HepG2 (cell line): ENCODE results near the gene SLC2A13. TPM values are rescaled to one million over a fixed set of nuclear protein-coding genes. Genes with fewer than 3 reads are reported as not detected.

Experiments used
- ATAC-seq: fragments of 200-7000 bp; cut with Tn5 transposase; 3 replicates; pipeline ENCODE4 v1.9.1; 2020; ENCODE audit warnings: mild to moderate bottlenecking, moderate library complexity
- BruUV-seq: library from RNA; stranded (reverse); fragments of 400-500 nt; replicated peaks from 2 replicates; lab custom pipeline; 2021; lab: Mats Ljungman, UMichigan
- CTCF ChIA-PET: fragments of 300-600 bp; formaldehyde crosslinking; extraction: SDS; loops from one replicate; lab custom pipeline; 2021; ENCODE audit warnings: low total read pairs, inconsistent platforms, low intra/inter-chr PET ratio; lab: Yijun Ruan, JAX
- POLR2A ChIA-PET: fragments of 350-600 bp; sonication (Branson Sonifier 250); formaldehyde crosslinking; loops from one replicate; lab custom pipeline; 2020; ENCODE audit warnings: antibody characterized with exemption, inconsistent platforms; lab: Yijun Ruan, JAX
- DNase-seq: peaks from one replicate; pipeline ENCODE4 v3.0.0-alpha.2; 2015; ENCODE audit warnings: low spot score
- FAIRE-seq: peaks from 3 replicates; lab custom pipeline; 2011; peaks lifted over from hg19 to GRCh38; lab: Jason Lieb, UNC
- H2AFZ ChIP-seq: one replicate; pipeline ENCODE4 v1.6.1; 2011; ENCODE audit warnings: low read length, inconsistent platforms
- H3K27ac ChIP-seq: fragments of 300-600 bp; 3 replicates; pipeline ENCODE4 v1.8.0; 2011; ENCODE audit warnings: mixed run types, mild to moderate bottlenecking, mixed read lengths, low read length, inconsistent platforms; ENCODE audit not compliant: insufficient read depth; ENCODE audit errors: extremely low read length
- H3K27me3 ChIP-seq, 2 experiments: fragments of 200-600 bp in 1 of 2; 2 replicates in 1 of 2; 3 replicates in 1 of 2; pipeline versions ENCODE4 v1.6.0 to v1.8.0; 2011; ENCODE audit warnings: low read length in 2 of 2, mild to moderate bottlenecking in 2 of 2, moderate library complexity in 2 of 2, inconsistent platforms in 1 of 2; ENCODE audit not compliant: insufficient read depth in 2 of 2, control insufficient read depth in 1 of 2
- H3K36me3 ChIP-seq, 2 experiments: fragments of 200-600 bp in 1 of 2; replicated peaks in 1 of 2; 2 replicates in 1 of 2; 3 replicates in 1 of 2; pipeline versions ENCODE4 v1.5.1 to v1.8.0; 2011; ENCODE audit warnings: low read length in 2 of 2, inconsistent platforms in 1 of 2; ENCODE audit not compliant: insufficient read depth in 2 of 2, control insufficient read depth in 1 of 2
- H3K4me1 ChIP-seq: 2 replicates; pipeline ENCODE4 v1.5.1; 2012; ENCODE audit warnings: low read length, inconsistent platforms; ENCODE audit not compliant: insufficient read depth
- H3K4me2 ChIP-seq: 2 replicates; pipeline ENCODE4 v1.6.0; 2011; ENCODE audit warnings: low read depth, low read length, inconsistent platforms
- H3K4me3 ChIP-seq, 3 experiments: fragments of 200-600 bp in 1 of 3; sonication (generic), shearing (Covaris generic) in 1 of 3; replicated peaks in 1 of 3; 2 replicates each; pipeline ENCODE4 v1.5.1; 2011 to 2016; ENCODE audit warnings: low read length in 3 of 3, inconsistent platforms in 2 of 3, low read depth in 2 of 3, mild to moderate bottlenecking in 2 of 3, control low read depth in 1 of 3, mixed read lengths in 1 of 3; ENCODE audit not compliant: insufficient read depth in 1 of 3
- H3K79me2 ChIP-seq: one replicate; pipeline ENCODE4 v1.6.1; 2011; ENCODE audit warnings: low read length, inconsistent platforms; ENCODE audit not compliant: insufficient read depth
- H3K9ac ChIP-seq: 2 replicates; pipeline ENCODE4 v1.6.0; 2011; ENCODE audit warnings: mild to moderate bottlenecking, low read depth, low read length, inconsistent platforms; ENCODE audit not compliant: insufficient read depth
- H3K9me3 ChIP-seq: 2 replicates; pipeline ENCODE4 v1.5.1; 2012; ENCODE audit warnings: mild to moderate bottlenecking, low read length
- H4K20me1 ChIP-seq: 2 replicates; pipeline ENCODE4 v1.6.0; 2011; ENCODE audit warnings: inconsistent platforms, mild to moderate bottlenecking, low read length, moderate library complexity; ENCODE audit not compliant: insufficient read depth
- CENPBD1 ChIP-seq: sonication (generic); formaldehyde crosslinking; IDR thresholded peaks from 2 replicates; pipeline ENCODE4 v1.8.0; 2022; ENCODE audit warnings: missing genetic modification reagents, low read depth, mild to moderate bottlenecking, borderline replicate concordance
- FOXK1 ChIP-seq: sonication (generic); formaldehyde crosslinking; IDR thresholded peaks from 2 replicates; pipeline ENCODE4 v1.4.0; 2020; ENCODE audit warnings: low read depth, missing genetic modification reagents, borderline replicate concordance
- GRHL1 ChIP-seq: sonication (generic); formaldehyde crosslinking; conservative IDR thresholded peaks from 2 replicates; pipeline ENCODE4 v1.8.0; 2022; ENCODE audit warnings: missing genetic modification reagents
- RXRA ChIP-seq: sonication (generic); formaldehyde crosslinking; IDR thresholded peaks from 2 replicates; pipeline ENCODE4 v1.5.1; 2020; ENCODE audit warnings: missing genetic modification reagents
- SCMH1 ChIP-seq: sonication (generic); formaldehyde crosslinking; IDR thresholded peaks from 2 replicates; pipeline ENCODE4 v1.9.0; 2021; ENCODE audit warnings: missing genetic modification reagents, mild to moderate bottlenecking, borderline replicate concordance
- TEAD2 ChIP-seq: sonication (generic); formaldehyde crosslinking; IDR thresholded peaks from 2 replicates; pipeline ENCODE4 v1.9.0; 2021; ENCODE audit warnings: missing genetic modification reagents
- THAP7 ChIP-seq: sonication (generic); formaldehyde crosslinking; IDR thresholded peaks from 2 replicates; pipeline ENCODE4 v1.8.1; 2023; ENCODE audit warnings: mild to moderate bottlenecking, missing genetic modification reagents
- ZC3H4 ChIP-seq: sonication (generic); formaldehyde crosslinking; IDR thresholded peaks from 2 replicates; pipeline ENCODE4 v1.4.0; 2020; ENCODE audit warnings: missing genetic modification reagents, borderline replicate concordance
- ZNF263 ChIP-seq: sonication (generic); formaldehyde crosslinking; IDR thresholded peaks from 2 replicates; pipeline ENCODE4 v1.4.0; 2020; ENCODE audit warnings: missing genetic modification reagents
- ZNF30 ChIP-seq: sonication (generic); formaldehyde crosslinking; IDR thresholded peaks from 2 replicates; pipeline ENCODE4 v1.5.0; 2020; ENCODE audit warnings: mild to moderate bottlenecking, missing genetic modification reagents
- ZNF362 ChIP-seq: sonication (generic); formaldehyde crosslinking; IDR thresholded peaks from 2 replicates; pipeline ENCODE4 v1.4.0; 2020; ENCODE audit warnings: missing genetic modification reagents, mild to moderate bottlenecking, borderline replicate concordance
- ZNF383 ChIP-seq: sonication (generic); formaldehyde crosslinking; IDR thresholded peaks from 2 replicates; pipeline ENCODE4 v1.4.0; 2020; ENCODE audit warnings: missing genetic modification reagents, mild to moderate bottlenecking, borderline replicate concordance
- ZNF432 ChIP-seq: sonication (generic); formaldehyde crosslinking; IDR thresholded peaks from 2 replicates; pipeline ENCODE4 v1.5.0; 2020; ENCODE audit warnings: missing genetic modification reagents, mild to moderate bottlenecking, borderline replicate concordance
- ZNF552 ChIP-seq: sonication (generic); formaldehyde crosslinking; IDR thresholded peaks from 2 replicates; pipeline ENCODE4 v1.9.0; 2022; ENCODE audit warnings: missing genetic modification reagents, mild to moderate bottlenecking, borderline replicate concordance
- ZNF691 ChIP-seq: sonication (generic); formaldehyde crosslinking; IDR thresholded peaks from 2 replicates; pipeline ENCODE4 v1.4.0; 2020; ENCODE audit warnings: missing genetic modification reagents, low read depth, mild to moderate bottlenecking, borderline replicate concordance
- ZNF761 ChIP-seq: sonication (generic); formaldehyde crosslinking; conservative IDR thresholded peaks from 2 replicates; pipeline ENCODE4 v1.4.0; 2020; ENCODE audit warnings: mild to moderate bottlenecking, missing genetic modification reagents
- ZNF850 ChIP-seq: sonication (generic); formaldehyde crosslinking; conservative IDR thresholded peaks from 2 replicates; pipeline ENCODE4 v1.9.0; 2021; ENCODE audit warnings: mild to moderate bottlenecking, missing genetic modification reagents
- WGBS: methylation state at CpG from one replicate; pipeline ENCODE4 v1.1.6; 2017; ENCODE audit warnings: low lambda C conversion rate; 5-methylcytosine and 5-hydroxymethylcytosine counted together
- in situ Hi-C: cut with HindIII; loops from 2 replicates; pipeline ENCODE4 v1.10.0; 2017; ENCODE audit warnings: low pct_unique_long_range_greater_than_20kb; ENCODE audit not compliant: extremely low pct_ligation_motif_present
- intact Hi-C: fragments of 100-400 bp; cut with micrococcal nuclease; formaldehyde crosslinking; loops from one replicate; pipeline ENCODE4 v1.10.0; 2022; ENCODE audit not compliant: unreplicated experiment
- polyA plus RNA-seq, 8 experiments: library from polyadenylated mRNA; depleted of rRNA in 3 of 8; stranded (reverse) in 7 of 8; unstranded in 1 of 8; fragments of >200 nt; fragmentation: Illumina TruSeq in 4 of 8; extraction: Trizol in 4 of 8; gene quantifications; 2 replicates each; pipeline versions ENCODE4 v1.2.1 to v1.2.3, GENCODE V29; 2011 to 2016; ENCODE audit warnings: low read depth in 4 of 8, missing spikeins in 1 of 8, mixed read lengths in 1 of 8; ENCODE audit not compliant: insufficient read depth in 1 of 8
- total RNA-seq, 5 experiments: library from RNA; depleted of rRNA; stranded (reverse); fragments of >200 nt; fragmentation: Illumina TruSeq; extraction: Trizol; gene quantifications; 2 replicates each; pipeline ENCODE4 v1.2.3, GENCODE V29; 2016; ENCODE audit warnings: low read depth in 1 of 5

SLC2A13 gene
- total and polyA plus RNA-seq, 2 of the 13 experiments (the other 11 are each of a cell fraction or from before 2014, with no cell fraction given): 5.5 to 6.0 TPM

GRCh38 chr12:39959031-39959430, 146.8 kb downstream of the SLC2A13 start:
- in situ Hi-C loops (no loop called here), intact Hi-C loops (loop anchor here (2.0 to 5.0 kb wide), 2 partner anchors 137 to 152 kb away; no protein-coding TSS in a partner anchor)
- H3K36me3 ChIP-seq: no peaks in the 10 kb centered on the region
- no peak for DNase-seq
- H3K9me3 ChIP-seq: no peaks in the 10 kb centered on the region
- no peaks in the 10 kb centered on the region for H3K27me3 ChIP-seq
- ATAC-seq: no peak
- no peaks in the 10 kb centered on the region for H3K4me1 ChIP-seq
- no peak overlapping the region for H3K4me2 ChIP-seq
- H2AFZ ChIP-seq: no peak overlapping the region
- TF ChIP-seq GRHL1 (CRISPR knock-in tag): no peak
- no peak for TF ChIP-seq ZNF850 (CRISPR knock-in tag)
- TF ChIP-seq CENPBD1 (CRISPR knock-in tag): no peak
- no peak for TF ChIP-seq ZNF362 (CRISPR knock-in tag)
- no peak for TF ChIP-seq FOXK1 (CRISPR knock-in tag)
- TF ChIP-seq ZNF691: no peak
- TF ChIP-seq SCMH1 (CRISPR knock-in tag): no peak
- no peak for TF ChIP-seq ZNF761 (CRISPR knock-in tag)
- no peak for TF ChIP-seq ZNF552 (CRISPR knock-in tag)
- TF ChIP-seq TEAD2 (CRISPR knock-in tag): no peak
- TF ChIP-seq ZNF263 (CRISPR knock-in tag): no peak
- no peak for TF ChIP-seq ZNF30
- no peak for TF ChIP-seq RXRA (CRISPR knock-in tag)
- no peak for TF ChIP-seq THAP7
- no peak for TF ChIP-seq ZNF383 (CRISPR knock-in tag)
- TF ChIP-seq ZNF432 (CRISPR knock-in tag): no peak
- TF ChIP-seq ZC3H4 (CRISPR knock-in tag): no peak
- H4K20me1 ChIP-seq: no peaks in the 10 kb centered on the region
- H3K9ac ChIP-seq: no peak overlapping the region
- no peak for FAIRE-seq
- no peak overlapping the region for H3K27ac ChIP-seq
- CTCF ChIA-PET: interaction anchor here (2.1 kb wide), 1 partner anchor 194 kb away, joined by 5 read pairs; no protein-coding TSS in a partner anchor
- no TSS peak for BruUV-seq
- 100% methylated on average over 2 of the region's 2 CpGs for WGBS
- no peak overlapping the region for H3K4me3 ChIP-seq
- POLR2A ChIA-PET: no interaction called here
- no peaks in the 10 kb centered on the region for H3K79me2 ChIP-seq
